AG04450 (cell line): ENCODE data around the gene MYH7B. TPM values are rescaled to one million over a fixed set of nuclear protein-coding genes. Genes with fewer than 3 reads are reported as not detected.

ENCODE experiments used
- CTCF ChIA-PET: fragments of 300-600, 350-600 bp; formaldehyde crosslinking; extraction: SDS; loops from one replicate; lab custom pipeline; 2022; ENCODE audit warnings: antibody characterized with exemption, inconsistent platforms; lab: Charles Lee
- POLR2A ChIA-PET: fragments of 350-600 bp; formaldehyde crosslinking; extraction: SDS; loops from one replicate; lab custom pipeline; 2021; ENCODE audit warnings: antibody characterized with exemption, inconsistent platforms; lab: Yijun Ruan, JAX
- DNase-seq: peaks from one replicate; pipeline ENCODE4 v3.0.0-alpha.2; 2011; ENCODE audit warnings: low read depth, low spot score
- H3K27ac ChIP-seq: one replicate; pipeline ENCODE4 v1.5.1; 2012; ENCODE audit warnings: low read depth, low read length, control low read depth
- H3K27me3 ChIP-seq: one replicate; pipeline ENCODE4 v1.6.0; 2012; ENCODE audit warnings: low read length; ENCODE audit not compliant: control insufficient read depth, insufficient read depth
- H3K4me3 ChIP-seq: 2 replicates; pipeline ENCODE4 v1.5.1; 2011; ENCODE audit warnings: mild to moderate bottlenecking, low read depth, low read length, control low read depth
- H3K9me3 ChIP-seq: 2 replicates; pipeline ENCODE4 v1.5.1; 2012; ENCODE audit warnings: low read length; ENCODE audit not compliant: control insufficient read depth, insufficient read depth
- CTCF ChIP-seq: IDR thresholded peaks from 2 replicates; pipeline ENCODE4 v1.5.1; 2011; ENCODE audit warnings: low read depth, low read length, control low read depth, inconsistent platforms
- polyA plus RNA-seq: library from polyadenylated mRNA; depleted of rRNA; stranded (reverse); fragments of >200 nt; gene quantifications from 2 replicates; pipeline ENCODE4 v1.2.3, GENCODE V29; 2011

The MYH7B gene
- polyA plus RNA-seq, 1 experiment: 0.02 TPM

GRCh38 chr20:34931771-34932170, 23.9 kb upstream of the MYH7B start:
- Histone ChIP-seq H3K4me3 (no peak overlapping the region), H3K27ac (no peak overlapping the region), H3K9me3 (no peaks in the 10 kb centered on the region), H3K27me3 (no peaks in the 10 kb centered on the region)
- ChIA-PET CTCF (interaction anchor here (0.5 kb wide), 1 partner anchor 518 kb away, joined by 5 read pairs; no protein-coding TSS in a partner anchor), POLR2A (no interaction called here)
- DNase-seq: no peak
- no peak for TF ChIP-seq CTCF

- Histone ChIP-seq H3K4me3 (no peak overlapping the region), H3K27me3 (no peaks in the 10 kb centered on the region), H3K9me3 (no peaks in the 10 kb centered on the region), H3K27ac (no peak overlapping the region)
- DNase-seq: no peak
- POLR2A ChIA-PET: no interaction called here
- no peak for TF ChIP-seq CTCF
- CTCF ChIA-PET: no interaction called here
These were observed 17.1 kb upstream of the MYH7B start for GRCh38 chr20:34938466-34939163.

- H3K4me3 ChIP-seq: no peak overlapping the region
- no peaks in the 10 kb centered on the region for H3K27me3 ChIP-seq
- CTCF ChIA-PET: no interaction called here
- no peak overlapping the region for H3K27ac ChIP-seq
- DNase-seq: no peak
- no peak for TF ChIP-seq CTCF
- POLR2A ChIA-PET: interaction anchor here (2.3 kb wide), 1 partner anchor 15 kb away, joined by 8 read pairs; the partner anchor contains the start of genes GSS and MYH7B
- H3K9me3 ChIP-seq: no peaks in the 10 kb centered on the region
These were observed 15.6 kb upstream of the MYH7B start for GRCh38 chr20:34940081-34940481.

GRCh38 chr20:34941226-34941625, 14.4 kb upstream of the MYH7B start:
- Histone ChIP-seq H3K27ac (no peak overlapping the region), H3K27me3 (no peaks in the 10 kb centered on the region), H3K9me3 (no peaks in the 10 kb centered on the region), H3K4me3 (no peak overlapping the region)
- TF ChIP-seq CTCF: no peak
- ChIA-PET CTCF (interaction anchor here (0.6 kb wide), 1 partner anchor 131 kb away, joined by 4 read pairs; no protein-coding TSS in a partner anchor), POLR2A (interaction anchor here (0.6 to 2.3 kb wide), 2 partner anchors 14 to 155 kb away, joined by 4 to 8 read pairs; partner anchors contain the start of genes GSS and MYH7B)
- DNase-seq: no peak

GRCh38 chr20:34942301-34942700, 13.4 kb upstream of the MYH7B start:
- no peaks in the 10 kb centered on the region for H3K27me3 ChIP-seq
- ChIA-PET CTCF (no interaction called here), POLR2A (interaction anchor here (2.3 kb wide), 1 partner anchor 13 kb away, joined by 8 read pairs; the partner anchor contains the start of genes GSS and MYH7B)
- no peak for DNase-seq
- no peaks in the 10 kb centered on the region for H3K9me3 ChIP-seq
- no peak overlapping the region for H3K27ac ChIP-seq
- H3K4me3 ChIP-seq: no peak overlapping the region
- no peak for TF ChIP-seq CTCF
